ENCODE results near the gene TTLL13. TPM values are rescaled to one million over a fixed set of nuclear protein-coding genes. Genes with fewer than 3 reads are reported as not detected.

Gene TTLL13
- total and polyA plus RNA-seq, 2 of the 8 experiments (the other 6 are each of a cell fraction or from before 2014, with no cell fraction given): 0.03 TPM; not detected in 1

DNA sequence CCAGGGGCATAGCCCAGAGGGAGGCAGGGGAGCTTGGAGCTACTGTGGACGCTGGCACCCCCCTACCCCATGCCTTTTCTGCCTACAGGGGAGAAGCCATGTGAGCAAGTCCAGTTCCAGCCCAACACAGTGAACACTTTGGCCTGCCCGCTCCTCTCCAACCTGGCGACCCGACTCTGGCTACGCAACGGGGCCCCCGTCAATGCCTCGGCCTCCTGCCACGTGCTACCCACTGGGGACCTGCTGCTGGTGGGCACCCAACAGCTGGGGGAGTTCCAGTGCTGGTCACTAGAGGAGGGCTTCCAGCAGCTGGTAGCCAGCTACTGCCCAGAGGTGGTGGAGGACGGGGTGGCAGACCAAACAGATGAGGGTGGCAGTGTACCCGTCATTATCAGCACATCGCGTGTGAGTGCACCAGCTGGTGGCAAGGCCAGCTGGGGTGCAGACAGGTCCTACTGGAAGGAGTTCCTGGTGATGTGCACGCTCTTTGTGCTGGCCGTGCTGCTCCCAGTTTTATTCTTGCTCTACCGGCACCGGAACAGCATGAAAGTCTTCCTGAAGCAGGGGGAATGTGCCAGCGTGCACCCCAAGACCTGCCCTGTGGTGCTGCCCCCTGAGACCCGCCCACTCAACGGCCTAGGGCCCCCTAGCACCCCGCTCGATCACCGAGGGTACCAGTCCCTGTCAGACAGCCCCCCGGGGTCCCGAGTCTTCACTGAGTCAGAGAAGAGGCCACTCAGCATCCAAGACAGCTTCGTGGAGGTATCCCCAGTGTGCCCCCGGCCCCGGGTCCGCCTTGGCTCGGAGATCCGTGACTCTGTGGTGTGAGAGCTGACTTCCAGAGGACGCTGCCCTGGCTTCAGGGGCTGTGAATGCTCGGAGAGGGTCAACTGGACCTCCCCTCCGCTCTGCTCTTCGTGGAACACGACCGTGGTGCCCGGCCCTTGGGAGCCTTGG lies 21.3 kb upstream of the TTLL13 start:
- no peak overlapping the region for H2BK20ac ChIP-seq (ENCODE audit: low read length)
- no peaks in the 10 kb centered on the region for H3K9me3 ChIP-seq (ENCODE audit: insufficient read depth in 2 of 2, low read depth in 1 of 2, low read length in 1 of 2)
- H3K4me3 ChIP-seq (ENCODE audit: extremely low read depth in 1 of 4, insufficient read depth in 2 of 4, low read depth in 3 of 4, low read length in 4 of 4): no peak overlapping the region
- peaks cover 6% of the 10 kb centered on the region for H3K79me1 ChIP-seq (ENCODE audit: low read depth, low read length)
- H4K20me1 ChIP-seq (replicated peaks in 1 of 2; ENCODE audit: control insufficient read depth in 1 of 2, insufficient read depth in 2 of 2, low read length in 2 of 2): peaks cover 0 to 7% of the 10 kb centered on the region in 2 experiments
- H3K18ac ChIP-seq (ENCODE audit: extremely low read depth, low read length): no peak overlapping the region
- no peak overlapping the region for H2BK5ac ChIP-seq (ENCODE audit: low read depth, low read length)
- POLR2A ChIA-PET (ENCODE audit: partially characterized antibody): no interaction called here
- DNase-seq (ENCODE audit: low read depth in 1 of 2, low spot score in 2 of 2): no peak
- 92% methylated on average over 36 of the region's 38 CpGs; no CpG with 5 or more reads in 1 of the 2 experiments for WGBS, 2 experiments (ENCODE audit: extremely low coverage in 1 of 2, insufficient coverage in 1 of 2, insufficient read length in 1 of 2, insufficient replicate concordance in 2 of 2, low coverage in 1 of 2, low lambda C conversion rate in 2 of 2, missing lambda C conversion rate in 1 of 2)
- no peak overlapping the region for H4K91ac ChIP-seq (replicated peaks; ENCODE audit: insufficient read length, low read length)
- no peak overlapping the region for H3K4ac ChIP-seq (replicated peaks; ENCODE audit: insufficient read length, low read depth, low read length)
- H3K23me2 ChIP-seq (ENCODE audit: low read depth, low read length): peaks cover 2% of the 10 kb centered on the region
- H3K27ac ChIP-seq (ENCODE audit: low read depth, low read length): no peak overlapping the region
- no peaks in the 10 kb centered on the region for H3K27me3 ChIP-seq (replicated peaks in 1 of 4; ENCODE audit: control insufficient read depth in 3 of 4, extremely low read depth in 1 of 4, insufficient read depth in 3 of 4, low read length in 3 of 4)
- no peak overlapping the region for H4K8ac ChIP-seq (ENCODE audit: extremely low read depth, insufficient read depth, low read length)
- no peak overlapping the region for H3K9ac ChIP-seq (replicated peaks in 1 of 4; ENCODE audit: extremely low read depth in 1 of 4, low read depth in 3 of 4, low read length in 3 of 4)
- H2BK15ac ChIP-seq (ENCODE audit: low read length): no peak overlapping the region
- no peak overlapping the region for H2AFZ ChIP-seq (ENCODE audit: low read length)
- no peaks in the 10 kb centered on the region for H3K79me2 ChIP-seq (ENCODE audit: control insufficient read depth in 1 of 2, insufficient read depth in 2 of 2, low read length in 2 of 2)
- no peak overlapping the region for H4K5ac ChIP-seq (ENCODE audit: insufficient read length, low read depth, low read length)
- H3K14ac ChIP-seq (ENCODE audit: insufficient read length): no peak overlapping the region
- CTCF ChIA-PET (ENCODE audit: partially characterized antibody): interaction anchor here (0.6 to 2.2 kb wide), 8 partner anchors 10 to 85 kb away, joined by 3 to 8 read pairs (median 4); no protein-coding TSS in a partner anchor
- peaks cover 0 to 6% (median under 1%) of the 10 kb centered on the region in 4 experiments; a peak in 3 of 7 replicates for H3K4me1 ChIP-seq (replicated peaks in 1 of 4; ENCODE audit: control insufficient read depth in 3 of 4, insufficient read depth in 4 of 4, low read length in 3 of 4)
- TF ChIP-seq CEBPB (IDR thresholded peaks at IDR 0.05; ENCODE audit: low read depth, low read length): no peak
- TF ChIP-seq, protein P1, sequence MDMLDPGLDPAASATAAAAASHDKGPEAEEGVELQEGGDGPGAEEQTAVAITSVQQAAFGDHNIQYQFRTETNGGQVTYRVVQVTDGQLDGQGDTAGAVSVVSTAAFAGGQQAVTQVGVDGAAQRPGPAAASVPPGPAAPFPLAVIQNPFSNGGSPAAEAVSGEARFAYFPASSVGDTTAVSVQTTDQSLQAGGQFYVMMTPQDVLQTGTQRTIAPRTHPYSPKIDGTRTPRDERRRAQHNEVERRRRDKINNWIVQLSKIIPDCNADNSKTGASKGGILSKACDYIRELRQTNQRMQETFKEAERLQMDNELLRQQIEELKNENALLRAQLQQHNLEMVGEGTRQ (IDR thresholded peaks at IDR 0.05; ENCODE audit: low read length): no peak
- no peak for TF ChIP-seq SP2 (IDR thresholded peaks at IDR 0.05; ENCODE audit: low read length)
- H2BK120ac ChIP-seq (replicated peaks; ENCODE audit: low read depth, low read length): no peak overlapping the region
- H2BK12ac ChIP-seq (ENCODE audit: low read depth, low read length): no peak overlapping the region
- H3K4me2 ChIP-seq (ENCODE audit: insufficient read depth in 1 of 2, low read depth in 2 of 2, low read length in 2 of 2): no peak overlapping the region
- no peak overlapping the region for H2AK5ac ChIP-seq (ENCODE audit: low read depth, low read length)
- no peak overlapping the region for H3K56ac ChIP-seq (replicated peaks; ENCODE audit: insufficient read length, low read depth, low read length)
- peaks cover 11 to 48% (median 34%) of the 10 kb centered on the region in 4 experiments; a peak in 7 of 8 replicates for H3K36me3 ChIP-seq (ENCODE audit: control insufficient read depth in 2 of 4, insufficient read depth in 4 of 4, low read length in 3 of 4)
- H3K23ac ChIP-seq (ENCODE audit: insufficient read length): no peak overlapping the region
- FAIRE-seq: no peak
